ENCODE measurements around the gene AWAT2.

AWAT2 gene

DNA sequence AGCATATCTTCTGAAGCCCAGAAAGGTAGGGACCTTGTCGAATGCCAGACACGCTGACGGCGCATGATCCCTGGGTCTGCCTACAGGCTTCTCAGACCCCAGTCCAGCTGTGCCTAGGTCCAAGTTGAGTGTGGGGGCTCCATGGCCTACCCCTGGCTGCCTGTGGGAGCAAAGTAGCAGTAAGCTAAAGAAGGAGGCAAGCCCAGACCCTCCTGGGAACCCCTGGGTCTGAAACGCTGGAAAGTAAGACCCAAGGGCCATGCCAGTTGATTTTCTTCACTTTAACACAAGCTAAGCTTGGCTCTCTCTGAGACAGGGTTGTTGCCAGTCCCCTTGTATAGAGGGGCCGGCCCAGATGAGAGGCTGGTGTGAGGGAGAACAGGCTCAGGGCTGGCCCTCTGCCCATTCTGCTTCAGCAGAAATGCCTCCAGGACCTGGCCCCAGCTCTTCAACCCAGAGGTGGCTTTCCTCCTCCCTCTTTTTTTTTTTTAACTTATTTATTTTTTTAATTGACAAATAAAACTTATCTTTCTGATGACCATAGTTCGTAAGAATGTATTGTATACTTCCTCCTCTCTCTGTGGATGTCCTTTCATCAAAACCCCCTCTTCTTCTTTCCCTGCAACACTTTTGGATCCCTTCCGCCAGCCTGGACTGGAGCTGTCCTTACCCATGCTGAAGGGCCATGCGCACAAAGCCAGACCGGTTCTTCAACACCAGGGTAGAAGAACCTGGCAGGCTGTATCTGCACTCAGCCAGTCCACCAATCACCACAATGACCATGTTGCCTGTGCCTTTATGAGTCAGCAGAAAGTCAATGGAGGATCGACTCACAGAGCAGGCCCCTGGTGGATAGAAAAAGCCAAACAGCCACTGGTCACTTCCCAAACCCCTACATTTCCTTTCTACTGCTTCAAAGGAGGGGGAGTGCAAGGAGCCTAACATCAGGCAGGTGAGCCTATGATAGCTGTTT, 7.1 kb downstream of the AWAT2 start:
- no peak for DNase-seq (ENCODE audit: low spot score)

- DNase-seq (ENCODE audit: low spot score): no peak
These were observed 7.7 kb downstream of the AWAT2 start for GRCh38 chrX:70041993-70042392.

- no peak for DNase-seq (ENCODE audit: low spot score)
These were observed 10.0 kb downstream of the AWAT2 start for GRCh38 chrX:70039758-70040157.

DNA sequence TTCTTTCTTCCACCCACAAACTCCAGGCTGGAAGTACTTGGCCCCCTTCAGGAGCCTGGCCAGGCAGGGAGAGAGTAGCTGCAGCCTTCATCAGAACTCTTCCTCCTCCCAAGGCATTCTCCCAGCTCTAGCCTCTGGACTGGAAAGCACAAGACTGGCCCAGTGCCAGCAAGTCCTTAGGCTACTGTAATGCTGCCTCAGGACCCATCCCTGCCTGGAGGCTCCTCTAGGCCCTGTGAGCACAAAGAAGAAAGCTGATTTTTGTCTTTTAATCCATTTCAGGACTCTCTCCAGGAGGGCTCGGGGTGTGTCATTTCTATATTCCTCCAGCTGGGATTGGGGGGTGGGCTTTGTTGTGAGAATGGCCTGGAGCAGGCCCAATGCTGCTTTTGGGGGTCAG, 10.8 kb downstream of the AWAT2 start:
- no peak for DNase-seq (ENCODE audit: low spot score)

DNA sequence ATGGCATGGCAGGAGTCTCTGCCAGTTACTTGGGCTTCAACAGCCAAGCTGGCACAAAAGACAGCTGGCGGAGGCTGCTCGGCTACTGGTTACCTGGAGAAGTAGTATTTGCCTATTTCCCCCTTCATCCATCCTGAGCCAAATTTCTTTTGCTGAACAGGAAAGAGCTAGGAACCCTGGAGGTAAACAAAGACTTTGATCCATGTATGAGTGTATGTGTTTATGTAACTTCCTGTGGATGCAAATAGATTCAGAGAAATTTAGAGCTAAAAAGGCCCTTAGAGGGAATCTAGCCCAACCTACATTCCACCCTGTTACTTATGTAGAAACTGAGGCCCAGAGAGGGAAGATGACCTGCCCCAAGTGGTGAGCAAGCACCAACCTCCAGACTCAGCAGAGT, 11.2 kb downstream of the AWAT2 start:
- DNase-seq (ENCODE audit: low spot score): no peak

- DNase-seq (ENCODE audit: low spot score): no peak
These were observed 15.1 kb downstream of the AWAT2 start for GRCh38 chrX:70034646-70035045.

GRCh38 chrX:70033348-70034051, 16.2 kb downstream of the AWAT2 start:
- no peak for DNase-seq (ENCODE audit: low spot score)

GRCh38 chrX:70032792-70033191, 16.9 kb downstream of the AWAT2 start:
- DNase-seq (ENCODE audit: low spot score): no peak

DNA sequence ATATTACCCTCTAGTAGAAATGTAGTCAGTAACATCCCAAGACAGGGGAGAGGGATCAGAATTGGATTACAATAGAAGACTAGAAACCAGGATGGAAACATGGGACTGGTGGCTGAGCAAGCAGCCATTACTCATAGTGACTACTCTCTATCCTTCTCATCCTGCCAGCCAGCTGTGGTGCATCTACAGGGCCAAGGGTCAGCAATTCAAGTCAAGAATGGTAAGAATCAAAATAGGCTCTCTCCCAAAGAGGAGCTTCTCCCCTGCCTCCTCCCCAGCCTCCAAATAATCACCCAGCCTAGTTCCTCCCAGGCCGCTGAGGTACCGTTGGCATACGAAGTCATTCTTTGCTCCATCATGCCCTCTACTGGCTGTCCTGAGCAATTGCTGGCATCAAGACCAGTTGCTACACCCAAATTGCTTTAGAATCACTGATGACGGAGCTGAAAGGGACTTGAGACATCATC, 19.4 kb downstream of the AWAT2 start:
- no peak for DNase-seq (ENCODE audit: low spot score)

GRCh38 chrX:70029863-70030262, 19.9 kb downstream of the AWAT2 start:
- no peak for DNase-seq (ENCODE audit: low spot score)

DNA sequence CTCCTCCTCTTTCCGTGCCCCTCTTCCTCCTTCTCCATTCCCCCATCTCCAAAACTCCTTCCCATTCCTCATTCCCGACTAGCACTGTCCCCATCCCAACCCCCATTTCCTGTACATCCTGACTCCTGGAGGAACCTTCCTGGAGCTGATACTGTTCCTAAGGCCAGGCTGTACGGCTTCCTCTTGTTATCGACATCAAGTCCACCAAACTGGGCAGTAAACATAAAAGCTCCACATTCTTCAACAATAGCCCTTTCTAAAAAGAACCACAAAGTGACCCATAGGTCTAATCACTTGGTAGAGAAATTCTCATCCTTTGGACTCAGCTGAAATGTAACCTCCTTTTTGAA, 22.9 kb downstream of the AWAT2 start:
- no peak for DNase-seq (ENCODE audit: low spot score)

- DNase-seq (ENCODE audit: low spot score): no peak
These were observed 23.5 kb downstream of the AWAT2 start for GRCh38 chrX:70026112-70026850.

GRCh38 chrX:70025464-70025863, 24.3 kb downstream of the AWAT2 start:
- DNase-seq (ENCODE audit: low spot score): no peak

- DNase-seq (ENCODE audit: low spot score): no peak
These were observed 27.1 kb downstream of the AWAT2 start for GRCh38 chrX:70022616-70023015.

GRCh38 chrX:70016513-70016912, 33.2 kb downstream of the AWAT2 start:
- DNase-seq (ENCODE audit: low spot score): no peak

- no peak for DNase-seq (ENCODE audit: low spot score)
These were observed 36.0 kb downstream of the AWAT2 start for GRCh38 chrX:70013466-70014381.

DNA sequence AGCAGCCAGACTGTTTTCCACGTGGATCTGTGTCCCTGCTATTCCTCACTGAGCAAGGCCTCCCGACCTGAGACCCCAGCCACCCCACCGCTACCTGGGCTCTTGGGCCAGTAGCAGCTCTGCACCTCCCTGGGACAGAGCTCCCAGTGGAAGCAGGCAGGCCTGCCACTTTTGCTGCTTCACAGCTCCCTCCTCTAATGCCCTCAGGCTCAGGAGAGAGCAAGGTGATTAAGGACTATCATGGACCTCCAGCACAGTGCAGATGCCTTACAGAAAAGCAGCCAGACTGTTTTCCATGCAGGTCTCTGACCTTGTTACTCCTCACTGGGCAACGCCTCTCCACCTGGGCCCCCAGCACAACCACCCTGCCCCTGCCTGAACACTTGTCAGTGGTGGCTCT, 37.0 kb downstream of the AWAT2 start:
- DNase-seq (ENCODE audit: low spot score): no peak

DNA sequence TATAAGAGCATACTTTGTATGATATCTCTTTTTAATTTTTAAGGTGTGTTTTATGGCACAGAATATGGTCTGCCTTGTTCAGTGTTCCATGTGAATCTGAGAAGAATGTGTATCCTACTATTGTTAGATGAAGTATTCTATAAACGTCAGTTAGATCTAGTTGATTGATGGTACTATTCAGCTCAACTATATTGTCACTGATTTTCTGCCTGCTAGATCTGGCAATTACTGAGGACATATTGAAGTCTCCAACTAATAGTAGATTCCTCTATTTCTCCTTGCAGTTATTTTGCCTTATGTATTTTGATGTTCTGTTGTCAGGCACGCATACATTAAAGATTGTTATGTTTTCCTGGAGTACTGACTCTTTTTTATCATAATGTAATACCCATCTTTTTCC, 39.8 kb downstream of the AWAT2 start:
- no peak for DNase-seq (ENCODE audit: low spot score)

DNA sequence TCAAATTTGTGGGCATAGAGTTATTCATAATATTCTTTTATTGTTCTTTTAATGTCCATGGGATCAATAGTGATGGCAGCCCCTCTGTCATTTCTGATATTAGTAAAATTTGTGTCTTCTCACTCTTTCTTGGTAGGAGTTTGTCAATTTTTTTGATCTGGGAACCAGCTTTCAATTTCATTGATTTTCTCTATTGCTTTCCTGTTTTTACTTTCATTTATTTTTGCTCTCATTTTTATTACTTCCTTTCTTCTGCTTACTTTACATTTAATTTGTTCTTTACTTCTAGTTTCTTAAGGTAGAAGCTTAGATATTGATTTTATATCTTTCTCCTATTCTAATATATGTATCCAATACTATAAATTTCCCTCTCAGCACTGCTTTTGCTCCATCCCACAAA, 40.7 kb downstream of the AWAT2 start:
- no peak for DNase-seq (ENCODE audit: low spot score)

DNA sequence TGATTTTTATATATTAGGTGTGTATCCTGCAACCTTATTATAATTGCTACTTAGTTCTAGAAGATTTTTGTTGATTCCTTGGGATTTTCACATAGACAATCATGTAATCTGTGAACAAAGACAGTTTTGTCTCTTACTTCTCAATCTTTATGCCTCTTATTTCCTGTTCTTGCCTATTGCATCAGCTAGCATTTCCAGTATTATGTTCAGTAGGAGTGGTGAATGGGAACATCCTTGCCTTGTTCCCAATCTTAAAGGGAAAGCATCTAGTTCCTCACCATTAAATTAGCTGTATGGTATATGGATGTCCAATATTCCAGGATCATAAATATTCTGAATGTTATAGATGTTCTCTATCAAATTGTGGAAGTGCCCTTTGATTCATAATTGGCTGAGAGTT, 41.8 kb downstream of the AWAT2 start:
- no peak for DNase-seq (ENCODE audit: low spot score)

- DNase-seq (ENCODE audit: low spot score): no peak
These were observed 47.9 kb downstream of the AWAT2 start for GRCh38 chrX:70001708-70002341.

Measured in left forelimb (tissue), 1 donor.